Right lobe of liver (tissue), 4 donors: ENCODE data around the gene LANCL2.

ENCODE experiments used
- POLR2A ChIP-seq: fragments of 450-650 bp; IDR thresholded peaks from one replicate; pipeline ENCODE4 v1.6.1; 2017; ENCODE audit warnings: antibody characterized with exemption, mild to moderate bottlenecking
- TF ChIP-seq, protein P1 (sequence below), 4 donors: fragments of 200-600 bp in 3 of 4; fragments of 450-650 bp in 1 of 4; IDR thresholded peaks; one replicate each; pipeline versions ENCODE4 v1.5.1 to v1.8.0; 2016 to 2022; ENCODE audit warnings: antibody characterized with exemption in 4 of 4, mild to moderate bottlenecking in 2 of 4
- donor health status: DM: no; HTN: no; CAD: no.
- donor health status: DM: no; HTN: no; CAD: no.
- donor health status: DM: no; HTN: yes; CAD: no.

DNA sequence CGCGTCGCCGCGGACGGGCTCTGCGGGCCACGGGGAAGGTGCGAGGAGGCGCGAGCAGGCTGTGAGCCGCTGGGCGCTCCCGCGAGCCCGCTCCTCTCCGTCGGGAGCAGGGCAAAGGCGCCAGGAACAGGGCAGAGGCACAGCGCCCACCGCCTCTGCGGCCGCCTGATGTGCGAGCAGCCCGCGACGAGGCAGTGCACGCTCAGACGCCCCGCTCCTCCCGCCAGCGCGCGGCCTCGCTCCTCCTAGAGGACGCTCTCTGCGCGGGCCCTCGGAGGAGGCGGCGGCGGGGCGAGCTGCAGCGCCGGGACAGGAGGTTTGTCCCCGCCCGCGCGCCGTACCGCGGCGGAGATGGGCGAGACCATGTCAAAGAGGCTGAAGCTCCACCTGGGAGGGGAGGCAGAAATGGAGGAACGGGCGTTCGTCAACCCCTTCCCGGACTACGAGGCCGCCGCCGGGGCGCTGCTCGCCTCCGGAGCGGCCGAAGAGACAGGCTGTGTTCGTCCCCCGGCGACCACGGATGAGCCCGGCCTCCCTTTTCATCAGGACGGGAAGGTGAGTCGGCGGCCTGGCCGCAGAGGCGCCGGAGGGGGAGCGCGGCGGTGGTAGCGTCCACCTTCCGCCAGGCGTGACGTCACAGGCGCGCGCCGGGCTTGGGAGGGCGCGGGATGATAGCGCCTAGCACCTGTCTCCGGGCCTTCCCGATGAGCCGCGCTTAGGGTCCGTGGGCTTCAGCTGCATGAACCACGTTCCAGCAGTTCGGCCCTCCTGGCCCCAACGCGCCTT is 731 bp downstream of the LANCL2 start:
- TF ChIP-seq, protein P1, sequence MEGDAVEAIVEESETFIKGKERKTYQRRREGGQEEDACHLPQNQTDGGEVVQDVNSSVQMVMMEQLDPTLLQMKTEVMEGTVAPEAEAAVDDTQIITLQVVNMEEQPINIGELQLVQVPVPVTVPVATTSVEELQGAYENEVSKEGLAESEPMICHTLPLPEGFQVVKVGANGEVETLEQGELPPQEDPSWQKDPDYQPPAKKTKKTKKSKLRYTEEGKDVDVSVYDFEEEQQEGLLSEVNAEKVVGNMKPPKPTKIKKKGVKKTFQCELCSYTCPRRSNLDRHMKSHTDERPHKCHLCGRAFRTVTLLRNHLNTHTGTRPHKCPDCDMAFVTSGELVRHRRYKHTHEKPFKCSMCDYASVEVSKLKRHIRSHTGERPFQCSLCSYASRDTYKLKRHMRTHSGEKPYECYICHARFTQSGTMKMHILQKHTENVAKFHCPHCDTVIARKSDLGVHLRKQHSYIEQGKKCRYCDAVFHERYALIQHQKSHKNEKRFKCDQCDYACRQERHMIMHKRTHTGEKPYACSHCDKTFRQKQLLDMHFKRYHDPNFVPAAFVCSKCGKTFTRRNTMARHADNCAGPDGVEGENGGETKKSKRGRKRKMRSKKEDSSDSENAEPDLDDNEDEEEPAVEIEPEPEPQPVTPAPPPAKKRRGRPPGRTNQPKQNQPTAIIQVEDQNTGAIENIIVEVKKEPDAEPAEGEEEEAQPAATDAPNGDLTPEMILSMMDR (IDR thresholded peaks at IDR 0.05) = peak in 3 of 4 donors; percentile 12 to 34 (median 26)
- TF ChIP-seq POLR2A = peak; percentile 79
